Ecto neural progenitor cell (in vitro differentiated cells): ENCODE measurements around the gene OR2G6.
"Not testable (repeated sequence)": the region's sequence is repeated elsewhere in the genome, so short reads cannot be mapped to it uniquely, and the experiment has no call there.

Experiments
- DNase-seq: peaks from one replicate; pipeline ENCODE4 v3.0.0-alpha.2; 2018; ENCODE audit warnings: low spot score

The OR2G6 gene

DNA sequence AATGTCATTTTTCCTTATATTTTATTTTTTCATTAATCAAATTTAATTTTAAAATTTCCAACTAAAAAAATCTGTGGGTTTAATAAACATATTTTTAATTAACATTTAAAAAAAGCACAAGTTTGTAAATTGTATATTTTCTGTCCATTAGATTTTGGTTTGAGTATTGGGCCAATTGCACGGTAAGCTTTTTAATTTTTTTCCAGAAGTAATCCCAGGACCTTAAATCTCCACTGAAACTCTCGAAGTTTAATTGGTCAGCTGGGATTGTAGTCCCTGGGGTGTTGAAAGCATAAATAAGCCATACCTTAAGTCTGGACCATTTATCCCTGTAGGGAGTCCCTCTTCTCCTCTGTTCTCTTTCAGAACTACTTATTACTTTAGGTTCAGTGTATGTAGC, at the start of gene OR2G6:
TSS of gene OR2G6 (plus strand) at position 301 of the 400 bp plus-strand sequence. CDS start 13,574 bp downstream, outside the sequence.
- not testable (repeated sequence) for DNase-seq

DNA sequence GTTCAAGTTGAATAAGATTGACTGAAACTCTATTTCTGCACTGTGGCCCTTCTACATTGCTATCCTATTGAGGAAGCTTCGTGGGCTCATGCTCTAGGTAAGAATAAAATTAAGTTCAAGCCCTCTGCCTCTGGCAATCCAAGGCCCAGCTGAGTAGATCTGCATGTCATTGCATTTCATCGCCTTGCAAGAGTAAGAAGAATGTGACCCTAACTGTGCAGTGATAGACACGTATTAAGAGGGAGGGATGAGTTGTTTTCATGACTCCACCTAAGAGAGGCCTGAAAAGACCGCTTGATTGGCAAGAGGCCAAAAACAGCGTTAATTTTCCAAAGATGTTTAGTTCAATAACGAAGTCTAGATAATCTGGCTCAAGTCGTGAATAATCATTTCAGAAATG, 48.8 kb upstream of the OR2G6 start:
- DNase-seq = not testable (repeated sequence)

GRCh38 chr1:248471154-248471553, 36.7 kb upstream of the OR2G6 start:
- no peak for DNase-seq

DNA sequence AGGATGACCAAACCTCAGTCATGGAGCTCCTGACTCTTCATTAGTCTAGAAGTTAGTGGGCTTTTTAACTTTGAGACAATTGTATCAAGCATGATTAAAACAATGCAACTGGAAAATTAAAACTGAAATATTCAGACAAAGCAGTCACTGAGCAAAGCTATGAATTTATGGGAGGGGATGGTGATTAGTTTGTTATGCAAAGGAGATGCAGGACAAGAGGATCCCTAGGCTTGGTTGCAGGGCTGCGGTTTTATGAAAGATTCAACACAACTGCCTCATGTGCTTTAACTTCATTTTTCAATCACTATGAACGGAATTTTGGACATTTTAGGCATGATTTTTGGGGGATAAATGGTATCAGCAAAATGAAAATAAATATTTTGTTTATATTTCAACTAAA, 35.8 kb upstream of the OR2G6 start:
- DNase-seq = not testable (repeated sequence)

- DNase-seq = not testable (repeated sequence)
Measured at GRCh38 chr1:248473051-248473450, 34.8 kb upstream of the OR2G6 start, which contains the start of gene OR2T3. Gene OR2T3 (plus strand): TSS chr1:248473351. CDS start chr1:248473351, 0 bp downstream.

DNA sequence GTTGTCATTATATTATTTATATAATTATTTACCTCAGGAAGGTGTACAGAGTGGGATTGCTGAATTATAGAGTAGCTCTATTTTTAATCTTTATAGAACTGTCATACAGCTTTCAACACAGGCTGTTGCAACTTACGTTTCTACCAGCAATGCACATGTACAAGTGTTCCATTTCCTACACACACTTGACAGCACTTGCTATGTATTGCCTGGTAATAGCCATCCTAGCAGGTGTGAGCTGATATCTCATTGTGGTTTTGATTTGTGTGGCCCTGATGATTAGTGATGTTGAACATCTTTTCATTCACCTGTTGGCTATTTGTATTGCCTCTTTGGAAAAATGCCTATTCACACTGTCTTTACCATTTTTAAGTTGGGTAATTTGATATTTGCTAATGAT, 32.2 kb upstream of the OR2G6 start:
- not testable (repeated sequence) for DNase-seq

GRCh38 chr1:248481686-248482579, 25.9 kb upstream of the OR2G6 start:
- DNase-seq = not testable (repeated sequence)

- DNase-seq = not testable (repeated sequence)
Measured at GRCh38 chr1:248488289-248488688, 19.6 kb upstream of the OR2G6 start, which contains the start of gene OR2T5. Gene OR2T5 (plus strand): TSS chr1:248488589. CDS start chr1:248488589, 0 bp downstream.

DNA sequence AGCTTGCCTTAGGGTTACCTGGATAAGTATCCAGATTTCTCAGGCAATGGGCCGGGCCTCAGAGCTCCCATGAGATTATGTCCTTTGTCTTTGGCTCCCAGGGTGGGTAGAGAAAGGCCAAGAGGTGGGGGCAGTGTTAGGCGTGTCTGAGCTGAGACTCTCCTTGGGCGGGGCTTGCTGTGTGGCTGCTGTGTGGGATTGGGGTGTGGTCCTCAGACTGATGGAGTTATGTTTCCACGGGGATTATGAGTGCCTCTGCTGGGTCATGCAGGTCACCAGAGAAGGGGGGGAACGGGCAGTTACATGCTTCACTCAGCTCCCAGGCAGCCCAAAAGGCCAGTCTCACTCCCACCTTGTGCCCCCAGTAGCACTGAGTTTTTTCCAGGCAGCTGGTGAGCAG, 11.2 kb upstream of the OR2G6 start:
- DNase-seq = not testable (repeated sequence)

DNA sequence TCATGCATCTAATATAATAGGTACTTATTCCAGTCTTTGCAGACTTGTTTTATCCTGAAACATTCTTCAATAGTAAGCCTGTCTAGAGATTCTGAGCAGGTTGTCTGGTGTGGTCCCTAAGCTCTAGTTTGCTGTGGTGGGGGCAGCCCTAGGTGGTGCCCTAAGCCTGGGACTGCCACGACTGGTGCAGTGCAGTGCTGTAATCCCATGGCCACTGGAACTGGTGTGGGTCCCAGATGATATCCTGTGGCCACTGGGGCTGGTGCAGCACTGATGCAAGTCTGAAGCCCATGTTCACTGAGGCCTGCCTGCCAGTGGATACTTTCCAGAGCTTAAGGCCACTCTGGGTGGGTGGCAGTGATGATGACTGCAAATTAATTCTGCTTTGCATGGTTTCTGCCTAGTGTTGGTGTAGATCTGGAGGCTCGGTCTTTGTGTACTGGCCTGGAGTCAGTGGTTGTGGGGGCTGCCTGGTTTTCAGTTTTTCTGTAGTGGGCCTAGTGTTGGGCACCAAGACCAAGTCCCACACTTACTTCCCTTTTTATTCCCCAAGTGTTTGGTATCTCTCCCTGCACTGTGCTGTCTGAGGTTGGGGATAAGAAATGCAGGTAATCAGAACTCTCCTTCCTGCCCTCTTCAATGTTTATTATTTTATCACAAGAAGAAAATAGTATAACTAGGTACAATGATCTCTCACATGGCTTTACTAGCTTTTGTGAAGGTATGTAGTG, 7.4 kb upstream of the OR2G6 start:
- DNase-seq = not testable (repeated sequence)

- not testable (repeated sequence) for DNase-seq
Measured at GRCh38 chr1:248510217-248510616, 2.3 kb downstream of the OR2G6 start.

DNA sequence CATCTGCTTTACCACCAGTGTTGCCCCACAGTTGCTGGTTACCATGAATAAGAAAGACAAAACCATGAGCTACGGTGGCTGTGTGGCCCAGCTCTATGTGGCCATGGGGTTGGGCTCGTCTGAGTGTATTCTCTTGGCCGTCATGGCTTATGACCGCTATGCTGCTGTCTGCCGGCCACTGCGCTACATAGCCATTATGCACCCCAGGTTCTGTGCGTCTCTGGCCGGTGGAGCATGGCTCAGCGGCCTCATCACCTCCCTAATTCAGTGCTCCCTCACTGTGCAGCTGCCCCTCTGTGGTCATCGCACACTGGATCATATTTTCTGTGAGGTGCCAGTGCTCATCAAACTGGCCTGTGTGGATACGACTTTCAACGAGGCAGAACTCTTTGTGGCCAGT, 14.0 kb downstream of the OR2G6 start:
- DNase-seq = no peak

- DNase-seq = not testable (repeated sequence)
Measured at GRCh38 chr1:248537449-248537848, 29.6 kb downstream of the OR2G6 start.

- DNase-seq = not testable (repeated sequence)
Measured at GRCh38 chr1:248547383-248547782, 39.5 kb downstream of the OR2G6 start.

- not testable (repeated sequence) for DNase-seq
Measured at GRCh38 chr1:248551027-248551426, 43.2 kb downstream of the OR2G6 start.

DNA sequence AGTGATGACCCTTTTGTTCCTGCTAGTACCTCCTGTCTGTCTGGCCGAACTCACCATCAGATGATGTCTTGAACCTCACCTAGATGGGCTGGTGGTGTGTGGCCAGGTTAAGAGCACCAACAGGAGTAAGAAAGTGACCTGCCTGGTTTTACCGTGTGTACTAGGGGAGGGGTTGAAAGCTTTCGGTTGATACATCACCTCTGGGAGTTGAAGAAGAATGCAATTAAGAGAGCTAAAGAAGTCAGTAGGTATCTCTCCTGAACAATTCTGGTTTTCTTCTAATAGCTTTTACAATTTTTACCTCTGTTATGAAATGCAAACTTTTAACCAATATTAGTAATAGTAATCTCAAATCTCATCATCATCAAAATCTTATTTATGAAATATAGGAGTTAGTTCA, 54.8 kb downstream of the OR2G6 start, which contains the start of gene OR2T29:
TSS of gene OR2T29 (minus strand) at position 101 of the 400 bp plus-strand sequence. CDS start 3,281 bp downstream, outside the sequence.
- DNase-seq = not testable (repeated sequence)

- not testable (repeated sequence) for DNase-seq
Measured at GRCh38 chr1:248565530-248566373, 57.9 kb downstream of the OR2G6 start.

DNA sequence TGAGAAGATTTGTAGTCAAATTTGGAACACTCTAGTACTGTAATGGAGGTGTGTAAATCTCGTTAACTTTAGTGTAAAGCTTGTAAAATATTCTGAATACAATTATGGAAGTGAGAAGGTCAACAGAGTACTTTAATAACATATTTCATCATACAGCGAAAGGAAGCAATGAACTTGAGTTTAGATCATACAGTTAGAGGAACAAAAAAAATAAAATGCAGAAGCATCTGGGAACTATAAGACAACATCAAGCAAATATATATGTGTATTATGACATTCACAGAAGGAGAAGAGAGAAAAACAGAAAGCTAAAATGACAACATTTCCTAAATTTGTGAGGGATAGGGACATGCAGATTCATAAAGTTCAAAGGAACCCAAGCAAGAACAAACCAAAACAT, 61.2 kb downstream of the OR2G6 start:
- DNase-seq = not testable (repeated sequence)

GRCh38 chr1:248570811-248571210, 62.9 kb downstream of the OR2G6 start:
- not testable (repeated sequence) for DNase-seq

DNA sequence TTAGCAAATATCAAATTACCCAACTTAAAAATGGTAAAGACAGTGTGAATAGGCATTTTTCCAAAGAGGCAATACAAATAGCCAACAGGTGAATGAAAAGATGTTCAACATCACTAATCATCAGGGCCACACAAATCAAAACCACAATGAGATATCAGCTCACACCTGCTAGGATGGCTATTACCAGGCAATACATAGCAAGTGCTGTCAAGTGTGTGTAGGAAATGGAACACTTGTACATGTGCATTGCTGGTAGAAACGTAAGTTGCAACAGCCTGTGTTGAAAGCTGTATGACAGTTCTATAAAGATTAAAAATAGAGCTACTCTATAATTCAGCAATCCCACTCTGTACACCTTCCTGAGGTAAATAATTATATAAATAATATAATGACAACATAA, 64.2 kb downstream of the OR2G6 start:
- not testable (repeated sequence) for DNase-seq

DNA sequence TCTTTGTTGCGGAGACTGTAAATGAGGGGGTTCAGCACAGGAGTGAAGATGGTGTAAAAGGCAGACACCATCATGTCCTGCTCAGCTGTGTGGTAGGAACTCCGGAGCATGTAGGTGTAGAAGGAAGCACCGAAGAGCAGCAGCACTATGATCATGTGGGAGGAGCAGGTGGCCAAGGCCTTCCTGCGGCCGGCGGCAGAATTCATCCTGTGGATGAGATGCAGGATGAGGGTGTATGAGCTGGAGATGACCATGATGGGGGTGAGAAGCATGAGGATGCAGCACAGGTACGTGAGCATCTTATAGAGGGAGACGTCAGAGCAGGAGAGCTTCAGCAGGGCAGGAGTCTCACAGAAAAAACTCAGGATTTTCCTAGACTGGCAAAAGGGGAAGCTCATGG, 66.0 kb downstream of the OR2G6 start:
- DNase-seq = not testable (repeated sequence)
